Common myeloid progenitor, CD34-positive (primary cell): ENCODE results near the gene FYB1.

Source experiments
- CTCF ChIA-PET: fragments of 350-600 bp; sonication (Branson Sonifier 250); formaldehyde crosslinking; loops from one replicate; lab custom pipeline; 2021; ENCODE audit warnings: antibody characterized with exemption; lab: Charles Lee
- POLR2A ChIA-PET: fragments of 350-600 bp; sonication (Branson Sonifier 250); formaldehyde crosslinking; loops from one replicate; lab custom pipeline; 2021; ENCODE audit warnings: antibody characterized with exemption; lab: Charles Lee
- DNase-seq, 3 donors: peaks; one replicate each; pipeline versions ENCODE4 v3.0.0 to v3.0.0-alpha.2; 2013
- H3K27ac ChIP-seq, 2 experiments: 1 replicate in 1 of 2; 2 replicates in 1 of 2; pipeline ENCODE4 v1.7.0; 2013; ENCODE audit warnings: inconsistent platforms in 2 of 2, low read length in 2 of 2, mild to moderate bottlenecking in 2 of 2, low read depth in 1 of 2, moderate library complexity in 1 of 2; ENCODE audit not compliant: severe bottlenecking in 2 of 2, insufficient read depth in 1 of 2, poor library complexity in 1 of 2
- H3K27me3 ChIP-seq, 5 experiments: replicated peaks in 2 of 5; 1 replicate in 3 of 5; 2 replicates in 2 of 5; pipeline versions ENCODE4 v1.6.1 to v1.7.0; 2013; ENCODE audit warnings: low read length in 4 of 5, mild to moderate bottlenecking in 2 of 5, moderate library complexity in 2 of 5, inconsistent platforms in 1 of 5; ENCODE audit not compliant: insufficient read depth in 5 of 5, control insufficient read depth in 4 of 5
- H3K36me3 ChIP-seq, 4 experiments: 1 replicate in 2 of 4; 2 replicates in 2 of 4; pipeline versions ENCODE4 v1.6.1 to v1.7.0; 2013; ENCODE audit warnings: low read length in 3 of 4, control low read depth in 1 of 4, mild to moderate bottlenecking in 1 of 4; ENCODE audit not compliant: control insufficient read depth in 4 of 4, insufficient read depth in 4 of 4
- H3K4me1 ChIP-seq, 4 experiments: 1 replicate in 3 of 4; 2 replicates in 1 of 4; pipeline versions ENCODE4 v1.6.1 to v1.7.1; 2013; ENCODE audit warnings: low read length in 3 of 4, mild to moderate bottlenecking in 3 of 4, control low read depth in 1 of 4, inconsistent platforms in 1 of 4, moderate library complexity in 1 of 4; ENCODE audit not compliant: control insufficient read depth in 4 of 4, insufficient read depth in 4 of 4; ENCODE audit errors: control extremely low read depth in 1 of 4
- H3K4me3 ChIP-seq, 7 experiments: 1 replicate in 4 of 7; 2 replicates in 3 of 7; pipeline versions ENCODE4 v1.5.1 to v1.7.0; 2013; ENCODE audit warnings: mild to moderate bottlenecking in 7 of 7, low read length in 6 of 7, moderate library complexity in 6 of 7, inconsistent platforms in 2 of 7, low read depth in 2 of 7, control low read depth in 1 of 7; ENCODE audit not compliant: insufficient read depth in 4 of 7, control insufficient read depth in 1 of 7; ENCODE audit errors: extremely low read depth in 1 of 7
- H3K9me3 ChIP-seq, 5 experiments: 1 replicate in 4 of 5; 2 replicates in 1 of 5; pipeline versions ENCODE4 v1.6.1 to v1.7.1; 2013; ENCODE audit warnings: low read length in 4 of 5, mild to moderate bottlenecking in 2 of 5, inconsistent platforms in 1 of 5, low read depth in 1 of 5, moderate library complexity in 1 of 5; ENCODE audit not compliant: control insufficient read depth in 4 of 5, insufficient read depth in 2 of 5; ENCODE audit errors: control extremely low read depth in 1 of 5
- WGBS: methylation state at CpG from one replicate; pipeline ENCODE4 v1.1.5; 2013; ENCODE audit not compliant: insufficient coverage; 5-methylcytosine and 5-hydroxymethylcytosine counted together

FYB1 gene

GRCh38 chr5:39201781-39202596 is 17.4 kb downstream of the FYB1 start:
- peak overlapping the region in 2 of 7 experiments; percentile 24 to 25 for H3K4me3 ChIP-seq
- CTCF ChIA-PET = interaction anchor here (0.9 to 4.1 kb wide), 7 partner anchors 10 to 26 kb away, joined by 3 to 19 read pairs (median 4); no protein-coding TSS in a partner anchor
- peaks cover 0 to 3% (median 0%) of the 10 kb centered on the region in 4 experiments for H3K36me3 ChIP-seq
- no peaks in the 10 kb centered on the region for H3K27me3 ChIP-seq
- peak overlapping the region in 1 of 2 experiments; percentile 43 for H3K27ac ChIP-seq
- H3K9me3 ChIP-seq = no peaks in the 10 kb centered on the region
- DNase-seq = no peak
- 100% methylated on average over 10 of the region's 11 CpGs for WGBS
- peaks cover 7 to 47% (median 25%) of the 10 kb centered on the region in 4 experiments for H3K4me1 ChIP-seq
- POLR2A ChIA-PET = no interaction called here

GRCh38 chr5:39201160-39201780 is 18.1 kb downstream of the FYB1 start:
- POLR2A ChIA-PET = no interaction called here

GRCh38 chr5:39200081-39200480 is 19.3 kb downstream of the FYB1 start:
- 89% methylated on average over 3 of the region's 4 CpGs for WGBS
- no peak for DNase-seq
- POLR2A ChIA-PET = no interaction called here
- CTCF ChIA-PET = interaction anchor here (1.3 to 4.1 kb wide), 4 partner anchors 11 to 84 kb away, joined by 3 to 19 read pairs (median 6); no protein-coding TSS in a partner anchor
- Histone ChIP-seq H3K27me3 (no peaks in the 10 kb centered on the region), H3K9me3 (no peaks in the 10 kb centered on the region), H3K4me1 (peaks cover 8 to 46% (median 24%) of the 10 kb centered on the region in 4 experiments), H3K4me3 (peak overlapping the region in 1 of 7 experiments; percentile 21), H3K36me3 (peaks cover 0 to 3% (median 0%) of the 10 kb centered on the region in 4 experiments), H3K27ac (peak overlapping the region in 1 of 2 experiments; percentile 40)

More at GRCh38 chr5:39201160-39201780, 18.1 kb downstream of the FYB1 start:
- peak overlapping the region in 1 of 2 experiments; percentile 43 for H3K27ac ChIP-seq
- WGBS = no CpG with 5 or more reads among the region's 1 CpG
- peaks cover 0 to 3% (median 0%) of the 10 kb centered on the region in 4 experiments for H3K36me3 ChIP-seq
- H3K9me3 ChIP-seq = no peaks in the 10 kb centered on the region
- no peak for DNase-seq
- peak overlapping the region in 1 of 7 experiments; percentile 26 for H3K4me3 ChIP-seq
- no peaks in the 10 kb centered on the region for H3K27me3 ChIP-seq
- H3K4me1 ChIP-seq = peaks cover 7 to 43% (median 24%) of the 10 kb centered on the region in 4 experiments
- CTCF ChIA-PET = interaction anchor here (0.6 to 4.1 kb wide), 8 partner anchors 9 to 213 kb away, joined by 3 to 19 read pairs (median 4); no protein-coding TSS in a partner anchor

GRCh38 chr5:39199335-39199734 is 20.0 kb downstream of the FYB1 start:
- H3K27me3 ChIP-seq = no peaks in the 10 kb centered on the region
- H3K4me3 ChIP-seq = no peak overlapping the region
- peak overlapping the region in 1 of 2 experiments; percentile 40 for H3K27ac ChIP-seq
- H3K4me1 ChIP-seq = peaks cover 13 to 47% (median 28%) of the 10 kb centered on the region in 4 experiments
- peaks cover 0 to 3% (median 0%) of the 10 kb centered on the region in 4 experiments for H3K36me3 ChIP-seq
- DNase-seq = no peak
- ChIA-PET POLR2A (no interaction called here), CTCF (interaction anchor here (4.1 kb wide), 1 partner anchor 18 kb away, joined by 19 read pairs; no protein-coding TSS in a partner anchor)
- H3K9me3 ChIP-seq = no peaks in the 10 kb centered on the region
- no CpG with 5 or more reads among the region's 3 CpGs for WGBS

GRCh38 chr5:39198127-39198526 is 21.2 kb downstream of the FYB1 start:
- no peak overlapping the region for H3K4me3 ChIP-seq
- 100% methylated on average over 3 of the region's 5 CpGs for WGBS
- peaks cover 9 to 42% (median 22%) of the 10 kb centered on the region in 4 experiments for H3K4me1 ChIP-seq
- no peak overlapping the region for H3K27ac ChIP-seq
- H3K9me3 ChIP-seq = no peaks in the 10 kb centered on the region
- POLR2A ChIA-PET = interaction anchor here (0.6 kb wide), 1 partner anchor 11 kb away, joined by 4 read pairs; no protein-coding TSS in a partner anchor
- CTCF ChIA-PET = interaction anchor here (1.0 kb wide), 1 partner anchor 19 kb away, joined by 4 read pairs; no protein-coding TSS in a partner anchor
- no peak for DNase-seq
- H3K36me3 ChIP-seq = peaks cover 0 to 3% (median 0%) of the 10 kb centered on the region in 4 experiments
- no peaks in the 10 kb centered on the region for H3K27me3 ChIP-seq

- ChIA-PET CTCF (interaction anchor here (1.0 to 1.6 kb wide), 3 partner anchors 16 to 46 kb away, joined by 3 to 4 read pairs (median 3); no protein-coding TSS in a partner anchor), POLR2A (no interaction called here)
- 94% methylated on average over 3 of the region's 4 CpGs for WGBS
- H3K4me3 ChIP-seq = no peak overlapping the region
- no peaks in the 10 kb centered on the region for H3K27me3 ChIP-seq
- DNase-seq = no peak
- H3K27ac ChIP-seq = no peak overlapping the region
- peaks cover 7 to 42% (median 24%) of the 10 kb centered on the region in 4 experiments for H3K4me1 ChIP-seq
- no peaks in the 10 kb centered on the region for H3K9me3 ChIP-seq
- peaks cover 0 to 3% (median 0%) of the 10 kb centered on the region in 4 experiments for H3K36me3 ChIP-seq
These were observed 21.8 kb downstream of the FYB1 start for GRCh38 chr5:39197556-39197955.
